ENCODE data around the gene MAPKAPK5. TPM values are rescaled to one million over a fixed set of nuclear protein-coding genes. Genes with fewer than 3 reads are reported as not detected.

The MAPKAPK5 gene
- total and polyA plus RNA-seq, 2 experiments from 2014 or later = 41.5 to 77.0 TPM

- Mint-ChIP-seq H3K9me3 (no peaks in the 10 kb centered on the region), H3K4me1 (peaks cover 50% of the 10 kb centered on the region), H3K36me3 (ENCODE audit: low read depth) (peaks cover 29% of the 10 kb centered on the region), H3K27ac (no peak overlapping the region), H3K4me3 (no peak overlapping the region), H3K27me3 (ENCODE audit: insufficient read depth, low read depth, poor library complexity) (peaks cover 4% of the 10 kb centered on the region)
- H2AFZ ChIP-seq = no peak overlapping the region
- TF ChIP-seq CTCF (conservative IDR thresholded peaks at IDR 0.05; ENCODE audit: low read depth in 2 of 2) = no peak
- TF ChIP-seq STAT1 (IDR thresholded peaks at IDR 0.05; ENCODE audit: unreplicated experiment) = no peak
- no peak for TF ChIP-seq CREB1 (CRISPR knock-in tag; IDR thresholded peaks at IDR 0.05; ENCODE audit: low read depth)
- H3K4me2 ChIP-seq = no peak overlapping the region
- H3K79me2 ChIP-seq (replicated peaks; ENCODE audit: insufficient read depth) = peaks cover 64% of the 10 kb centered on the region
- no peak for DNase-seq (ENCODE audit: low spot score)
- peaks cover 43% of the 10 kb centered on the region for H3K4me1 ChIP-seq (ENCODE audit: insufficient read depth)
- H4K20me1 ChIP-seq (replicated peaks; ENCODE audit: insufficient read depth) = peaks cover 20% of the 10 kb centered on the region
- peaks cover 17% of the 10 kb centered on the region for H3F3A ChIP-seq (replicated peaks; ENCODE audit: low read depth)
- ATAC-seq = no peak
- H3K27ac ChIP-seq (ENCODE audit: low read depth) = peak overlapping the region; percentile 34; the same call in 1 of the 2 replicates
- no peak overlapping the region for H3K4me3 ChIP-seq
- H3K9me2 ChIP-seq (ENCODE audit: insufficient read depth) = no peaks in the 10 kb centered on the region
- H3K27me3 ChIP-seq (ENCODE audit: insufficient read depth) = no peaks in the 10 kb centered on the region
- no peaks in the 10 kb centered on the region for H3K36me3 ChIP-seq (ENCODE audit: insufficient read depth)
Observed at GRCh38 chr12:111864913-111865312, 22.9 kb downstream of the MAPKAPK5 start.

- Mint-ChIP-seq H3K27ac (peak overlapping the region; percentile 76), H3K4me3 (peak overlapping the region; percentile 18; the same call in 2 of the 3 replicates)
- H3K79me2 ChIP-seq (replicated peaks; ENCODE audit: insufficient read depth) = peaks cover 48% of the 10 kb centered on the region
Observed at GRCh38 chr12:111867531-111867930, 25.5 kb downstream of the MAPKAPK5 start.

More at GRCh38 chr12:111867531-111867930, 25.5 kb downstream of the MAPKAPK5 start:
- Histone ChIP-seq H3K4me1 (ENCODE audit: insufficient read depth) (peaks cover 47% of the 10 kb centered on the region), H4K20me1 (replicated peaks; ENCODE audit: insufficient read depth) (0 out of 2 replicates have a peak, but pooled peaks cover 3% of the 10 kb centered on the region), H3K9me2 (ENCODE audit: insufficient read depth) (no peaks in the 10 kb centered on the region), H3K4me2 (peak overlapping the region; percentile 58), H2AFZ (no peak overlapping the region), H3K27ac (ENCODE audit: low read depth) (peak overlapping the region; percentile 94), H3K36me3 (ENCODE audit: insufficient read depth) (peaks cover 21% of the 10 kb centered on the region), H3K27me3 (ENCODE audit: insufficient read depth) (no peaks in the 10 kb centered on the region), H3K4me3 (peak overlapping the region; percentile 31), H3F3A (replicated peaks; ENCODE audit: low read depth) (peaks cover 17% of the 10 kb centered on the region)
- peaks cover 3% of the 10 kb centered on the region for H3K27me3 Mint-ChIP-seq (ENCODE audit: insufficient read depth, low read depth, poor library complexity)
- peaks cover 50% of the 10 kb centered on the region for H3K36me3 Mint-ChIP-seq (ENCODE audit: low read depth)
- H3K4me1 Mint-ChIP-seq = peaks cover 48% of the 10 kb centered on the region
- no peaks in the 10 kb centered on the region for H3K9me3 Mint-ChIP-seq
- no peak for TF ChIP-seq ZNF114 (CRISPR knock-in tag; IDR thresholded peaks at IDR 0.05)
- TF ChIP-seq POLR2AphosphoS5 (IDR thresholded peaks at IDR 0.05; ENCODE audit: low read depth) = no peak
- no peak for TF ChIP-seq REST (IDR thresholded peaks at IDR 0.05; ENCODE audit: unreplicated experiment)
- TF ChIP-seq CTCF (conservative IDR thresholded peaks at IDR 0.05; ENCODE audit: low read depth in 2 of 2) = no peak
- DNase-seq (ENCODE audit: low spot score) (peak; percentile 14), ATAC-seq (0 out of 3 replicates have a peak, but pooled peaks have one; percentile 9)
